WTC11 (cell line): ENCODE results near the gene EOGT. TPM values are rescaled to one million over a fixed set of nuclear protein-coding genes. Genes with fewer than 3 reads are reported as not detected.

Source experiments
- ATAC-seq: fragments of 200-7000 bp; cut with Tn5 transposase; 2 replicates; pipeline ENCODE4 v1.10.0; 2021; ENCODE audit warnings: mild to moderate bottlenecking, moderate library complexity
- CTCF ChIA-PET: fragments of 300-600 bp; sonication (Branson Sonifier 250); formaldehyde crosslinking; loops from one replicate; lab custom pipeline; 2021; ENCODE audit warnings: antibody characterized with exemption; lab: Charles Lee
- POLR2A ChIA-PET: fragments of 350-600 bp; sonication (Branson Sonifier 250); formaldehyde crosslinking; loops from one replicate; lab custom pipeline; 2021; ENCODE audit warnings: antibody characterized with exemption; lab: Charles Lee
- DNase-seq: peaks from one replicate; pipeline ENCODE4 v3.0.0; 2021; ENCODE audit warnings: low spot score
- H3K27ac Mint-ChIP-seq: 2 replicates; pipeline ENCODE4 v1.8.0; 2021; ENCODE audit warnings: mixed read lengths
- H3K27me3 Mint-ChIP-seq: 2 replicates; pipeline ENCODE4 v1.8.0; 2021; ENCODE audit warnings: low read depth, mild to moderate bottlenecking, moderate library complexity, mixed read lengths
- H3K36me3 Mint-ChIP-seq: 2 replicates; pipeline ENCODE4 v1.8.0; 2021; ENCODE audit warnings: mixed read lengths
- H3K4me1 Mint-ChIP-seq: 2 replicates; pipeline ENCODE4 v1.8.0; 2022; ENCODE audit warnings: mixed read lengths
- H3K4me3 Mint-ChIP-seq: 2 replicates; pipeline ENCODE4 v1.8.0; 2021; ENCODE audit warnings: mild to moderate bottlenecking, moderate library complexity, mixed read lengths
- H3K9me3 Mint-ChIP-seq: 2 replicates; pipeline ENCODE4 v1.8.0; 2021; ENCODE audit warnings: mixed read lengths
- E2F4 ChIP-seq: sonication (generic); formaldehyde crosslinking; IDR thresholded peaks from 2 replicates; pipeline ENCODE4 v1.8.1; 2022; ENCODE audit warnings: low read depth, mild to moderate bottlenecking, moderate library complexity, missing genetic modification reagents, borderline replicate concordance
- E2F5 ChIP-seq: sonication (generic); formaldehyde crosslinking; IDR thresholded peaks from 2 replicates; pipeline ENCODE4 v1.8.1; 2022; ENCODE audit warnings: mild to moderate bottlenecking, moderate library complexity, missing genetic modification reagents
- ESRRA ChIP-seq: sonication (generic); formaldehyde crosslinking; IDR thresholded peaks from 2 replicates; pipeline ENCODE4 v1.8.1; 2022; ENCODE audit warnings: mild to moderate bottlenecking, missing genetic modification reagents, borderline replicate concordance
- GABPB1 ChIP-seq: sonication (generic); formaldehyde crosslinking; IDR thresholded peaks from 2 replicates; pipeline ENCODE4 v1.8.1; 2023; ENCODE audit warnings: mild to moderate bottlenecking, missing genetic modification reagents
- GRHL2 ChIP-seq: fragments of 250-450 bp; sonication (Bioruptor Pico); IDR thresholded peaks from 2 replicates; pipeline ENCODE4 v1.8.0; 2022; ENCODE audit warnings: mild to moderate bottlenecking, moderate library complexity; ENCODE audit not compliant: insufficient replicate concordance, severe bottlenecking
- HMGA2 ChIP-seq: fragments of 250-450 bp; sonication (Bioruptor Pico); IDR thresholded peaks from 2 replicates; pipeline ENCODE4 v1.4.0; 2021; ENCODE audit warnings: mild to moderate bottlenecking, moderate library complexity
- MYBL2 ChIP-seq: sonication (generic); formaldehyde crosslinking; IDR thresholded peaks from 2 replicates; pipeline ENCODE4 v1.8.1; 2023; ENCODE audit warnings: mild to moderate bottlenecking, moderate library complexity, missing genetic modification reagents
- NFE2L1 ChIP-seq: sonication (generic); formaldehyde crosslinking; IDR thresholded peaks from 2 replicates; pipeline ENCODE4 v1.8.1; 2023; ENCODE audit warnings: missing genetic modification reagents
- NR1H2 ChIP-seq: sonication (generic); formaldehyde crosslinking; IDR thresholded peaks from 2 replicates; pipeline ENCODE4 v1.9.0; 2021; ENCODE audit warnings: mild to moderate bottlenecking, moderate library complexity, missing genetic modification reagents
- PRRX2 ChIP-seq: fragments of 250-450 bp; sonication (Bioruptor Pico); IDR thresholded peaks from 2 replicates; pipeline ENCODE4 v1.8.0; 2021; ENCODE audit warnings: mild to moderate bottlenecking
- RORB ChIP-seq: fragments of 250-450 bp; sonication (Bioruptor Pico); IDR thresholded peaks from 2 replicates; pipeline ENCODE4 v1.9.0; 2021; ENCODE audit warnings: mild to moderate bottlenecking
- SMAD3 ChIP-seq: sonication (generic); formaldehyde crosslinking; IDR thresholded peaks from 2 replicates; pipeline ENCODE4 v1.8.0; 2022; ENCODE audit warnings: missing genetic modification reagents, mild to moderate bottlenecking, borderline replicate concordance
- ZBTB21 ChIP-seq: sonication (generic); formaldehyde crosslinking; IDR thresholded peaks from 2 replicates; pipeline ENCODE4 v1.8.1; 2023; ENCODE audit warnings: mild to moderate bottlenecking, missing genetic modification reagents, borderline replicate concordance
- ZNF138 ChIP-seq: sonication (generic); formaldehyde crosslinking; conservative IDR thresholded peaks from 2 replicates; pipeline ENCODE4 v1.8.1; 2022; ENCODE audit warnings: mild to moderate bottlenecking, moderate library complexity, missing genetic modification reagents
- ZNF263 ChIP-seq: sonication (generic); formaldehyde crosslinking; IDR thresholded peaks from 2 replicates; pipeline ENCODE4 v1.8.1; 2022; ENCODE audit warnings: low read depth, mild to moderate bottlenecking, moderate library complexity, missing genetic modification reagents
- ZNF671 ChIP-seq: fragments of 250-450 bp; sonication (Bioruptor Pico); IDR thresholded peaks from 2 replicates; pipeline ENCODE4 v1.8.0; 2021; ENCODE audit warnings: mild to moderate bottlenecking
- total RNA-seq: library from RNA; stranded (reverse); gene quantifications from 3 replicates; pipeline ENCODE4 v1.2.3, GENCODE V29; 2021
- TF ChIP-seq, protein P1 (sequence below): sonication (generic); formaldehyde crosslinking; IDR thresholded peaks from 2 replicates; pipeline ENCODE4 v1.8.0; 2023; ENCODE audit warnings: missing genetic modification reagents
- TF ChIP-seq, protein P2 (sequence below): fragments of 250-450 bp; sonication (Bioruptor Pico); IDR thresholded peaks from 2 replicates; pipeline ENCODE4 v1.9.0; 2021; ENCODE audit warnings: mild to moderate bottlenecking
- TF ChIP-seq, protein P3 (sequence below): fragments of 250-450 bp; sonication (Bioruptor Pico); IDR thresholded peaks from 2 replicates; pipeline ENCODE4 v1.9.0; 2021; ENCODE audit warnings: moderate library complexity, mild to moderate bottlenecking, inconsistent platforms, borderline replicate concordance
- TF ChIP-seq, protein P4 (sequence below): sonication (generic); formaldehyde crosslinking; IDR thresholded peaks from 2 replicates; pipeline ENCODE4 v1.8.1; 2023; ENCODE audit warnings: mild to moderate bottlenecking, missing genetic modification reagents, moderate library complexity
- TF ChIP-seq, protein P5 (sequence below): sonication (generic); formaldehyde crosslinking; IDR thresholded peaks from 2 replicates; pipeline ENCODE4 v1.8.1; 2023; ENCODE audit warnings: mild to moderate bottlenecking, missing genetic modification reagents, borderline replicate concordance

EOGT gene
- total RNA-seq, 1 experiment from 2014 or later, result 32.9 TPM

DNA sequence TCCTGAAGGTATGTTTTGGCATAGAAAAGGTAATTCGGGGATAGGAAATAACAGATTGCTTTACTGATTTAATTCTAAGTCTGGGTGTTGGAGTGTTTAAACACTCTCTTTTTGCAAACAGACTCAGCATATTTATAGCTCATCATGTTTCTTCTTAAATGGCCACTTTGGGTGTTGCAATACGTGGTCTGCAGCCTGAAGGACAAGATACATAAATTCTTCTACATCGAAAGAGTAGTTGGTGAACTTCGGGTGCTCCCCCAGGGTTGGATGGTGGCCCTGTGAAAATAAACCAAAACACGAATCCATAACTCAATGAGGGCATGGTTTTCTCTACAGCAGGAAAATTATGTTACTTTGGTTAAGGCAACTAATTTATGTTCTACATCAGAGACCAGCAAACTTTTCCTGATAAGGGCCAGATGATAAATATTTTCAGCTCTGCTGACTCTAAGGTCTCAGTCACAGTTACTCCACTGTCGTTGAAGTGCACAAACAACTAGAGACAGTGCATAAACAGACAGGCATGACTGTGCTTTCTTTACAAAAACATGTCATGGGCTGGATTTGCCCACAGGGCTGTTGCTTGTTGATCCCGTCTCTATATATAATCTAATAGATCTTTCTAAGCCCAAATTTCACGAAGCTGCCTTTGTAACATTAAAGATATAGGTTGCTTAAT is 35.9 kb downstream of the EOGT start (continued):
- TF ChIP-seq, protein P1, sequence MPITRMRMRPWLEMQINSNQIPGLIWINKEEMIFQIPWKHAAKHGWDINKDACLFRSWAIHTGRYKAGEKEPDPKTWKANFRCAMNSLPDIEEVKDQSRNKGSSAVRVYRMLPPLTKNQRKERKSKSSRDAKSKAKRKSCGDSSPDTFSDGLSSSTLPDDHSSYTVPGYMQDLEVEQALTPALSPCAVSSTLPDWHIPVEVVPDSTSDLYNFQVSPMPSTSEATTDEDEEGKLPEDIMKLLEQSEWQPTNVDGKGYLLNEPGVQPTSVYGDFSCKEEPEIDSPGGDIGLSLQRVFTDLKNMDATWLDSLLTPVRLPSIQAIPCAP (CRISPR knock-in tag), result no peak
- TF ChIP-seq, protein P2, sequence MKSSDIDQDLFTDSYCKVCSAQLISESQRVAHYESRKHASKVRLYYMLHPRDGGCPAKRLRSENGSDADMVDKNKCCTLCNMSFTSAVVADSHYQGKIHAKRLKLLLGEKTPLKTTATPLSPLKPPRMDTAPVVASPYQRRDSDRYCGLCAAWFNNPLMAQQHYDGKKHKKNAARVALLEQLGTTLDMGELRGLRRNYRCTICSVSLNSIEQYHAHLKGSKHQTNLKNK (CRISPR knock-in tag), result no peak
- no peak for TF ChIP-seq HMGA2 (CRISPR knock-in tag)
- no peak for TF ChIP-seq NR1H2 (CRISPR knock-in tag)
- no peak for TF ChIP-seq E2F5 (CRISPR knock-in tag)
- no peak for TF ChIP-seq MYBL2 (CRISPR knock-in tag)

DNA sequence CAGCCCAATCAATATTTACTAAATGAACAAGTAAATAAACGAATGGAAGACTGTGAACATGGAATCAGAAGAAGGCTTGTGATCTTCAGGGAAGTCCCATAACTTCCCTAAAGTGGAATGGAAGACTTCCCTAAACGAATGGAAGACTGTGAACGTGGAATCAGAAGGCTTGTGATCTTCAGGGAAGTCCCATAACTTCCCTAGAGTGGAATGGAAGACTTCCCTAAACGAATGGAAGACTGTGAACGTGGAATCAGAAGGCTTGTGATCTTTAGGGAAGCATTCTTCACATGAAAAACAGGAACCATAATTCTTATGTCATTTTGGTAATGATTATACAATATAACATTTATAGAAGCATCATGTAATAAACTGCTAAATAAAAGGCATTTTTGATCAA is 38.8 kb downstream of the EOGT start:
- TF ChIP-seq ZBTB21 (CRISPR knock-in tag) (no peak), SMAD3 (no peak), ZNF671 (no peak), PRRX2 (CRISPR knock-in tag) (no peak), NFE2L1 (CRISPR knock-in tag) (no peak), ESRRA (CRISPR knock-in tag) (no peak), GRHL2 (no peak), ZNF263 (CRISPR knock-in tag) (no peak), GABPB1 (no peak), E2F4 (CRISPR knock-in tag) (no peak), RORB (CRISPR knock-in tag) (no peak), ZNF138 (CRISPR knock-in tag) (no peak)
- TF ChIP-seq, protein P3, sequence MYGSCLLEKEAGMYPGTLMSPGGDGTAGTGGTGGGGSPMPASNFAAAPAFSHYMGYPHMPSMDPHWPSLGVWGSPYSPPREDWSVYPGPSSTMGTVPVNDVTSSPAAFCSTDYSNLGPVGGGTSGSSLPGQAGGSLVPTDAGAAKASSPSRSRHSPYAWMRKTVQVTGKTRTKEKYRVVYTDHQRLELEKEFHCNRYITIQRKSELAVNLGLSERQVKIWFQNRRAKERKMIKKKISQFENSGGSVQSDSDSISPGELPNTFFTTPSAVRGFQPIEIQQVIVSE (CRISPR knock-in tag), result no peak
- TF ChIP-seq, protein P4, sequence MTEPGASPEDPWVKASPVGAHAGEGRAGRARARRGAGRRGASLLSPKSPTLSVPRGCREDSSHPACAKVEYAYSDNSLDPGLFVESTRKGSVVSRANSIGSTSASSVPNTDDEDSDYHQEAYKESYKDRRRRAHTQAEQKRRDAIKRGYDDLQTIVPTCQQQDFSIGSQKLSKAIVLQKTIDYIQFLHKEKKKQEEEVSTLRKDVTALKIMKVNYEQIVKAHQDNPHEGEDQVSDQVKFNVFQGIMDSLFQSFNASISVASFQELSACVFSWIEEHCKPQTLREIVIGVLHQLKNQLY (CRISPR knock-in tag), result no peak
- TF ChIP-seq, protein P5, sequence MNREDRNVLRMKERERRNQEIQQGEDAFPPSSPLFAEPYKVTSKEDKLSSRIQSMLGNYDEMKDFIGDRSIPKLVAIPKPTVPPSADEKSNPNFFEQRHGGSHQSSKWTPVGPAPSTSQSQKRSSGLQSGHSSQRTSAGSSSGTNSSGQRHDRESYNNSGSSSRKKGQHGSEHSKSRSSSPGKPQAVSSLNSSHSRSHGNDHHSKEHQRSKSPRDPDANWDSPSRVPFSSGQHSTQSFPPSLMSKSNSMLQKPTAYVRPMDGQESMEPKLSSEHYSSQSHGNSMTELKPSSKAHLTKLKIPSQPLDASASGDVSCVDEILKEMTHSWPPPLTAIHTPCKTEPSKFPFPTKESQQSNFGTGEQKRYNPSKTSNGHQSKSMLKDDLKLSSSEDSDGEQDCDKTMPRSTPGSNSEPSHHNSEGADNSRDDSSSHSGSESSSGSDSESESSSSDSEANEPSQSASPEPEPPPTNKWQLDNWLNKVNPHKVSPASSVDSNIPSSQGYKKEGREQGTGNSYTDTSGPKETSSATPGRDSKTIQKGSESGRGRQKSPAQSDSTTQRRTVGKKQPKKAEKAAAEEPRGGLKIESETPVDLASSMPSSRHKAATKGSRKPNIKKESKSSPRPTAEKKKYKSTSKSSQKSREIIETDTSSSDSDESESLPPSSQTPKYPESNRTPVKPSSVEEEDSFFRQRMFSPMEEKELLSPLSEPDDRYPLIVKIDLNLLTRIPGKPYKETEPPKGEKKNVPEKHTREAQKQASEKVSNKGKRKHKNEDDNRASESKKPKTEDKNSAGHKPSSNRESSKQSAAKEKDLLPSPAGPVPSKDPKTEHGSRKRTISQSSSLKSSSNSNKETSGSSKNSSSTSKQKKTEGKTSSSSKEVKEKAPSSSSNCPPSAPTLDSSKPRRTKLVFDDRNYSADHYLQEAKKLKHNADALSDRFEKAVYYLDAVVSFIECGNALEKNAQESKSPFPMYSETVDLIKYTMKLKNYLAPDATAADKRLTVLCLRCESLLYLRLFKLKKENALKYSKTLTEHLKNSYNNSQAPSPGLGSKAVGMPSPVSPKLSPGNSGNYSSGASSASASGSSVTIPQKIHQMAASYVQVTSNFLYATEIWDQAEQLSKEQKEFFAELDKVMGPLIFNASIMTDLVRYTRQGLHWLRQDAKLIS (CRISPR knock-in tag), result no peak
- Mint-ChIP-seq H3K4me1 (peaks cover 9% of the 10 kb centered on the region), H3K4me3 (no peak overlapping the region), H3K9me3 (no peaks in the 10 kb centered on the region), H3K27me3 (no peaks in the 10 kb centered on the region), H3K27ac (no peak overlapping the region), H3K36me3 (peaks cover 26% of the 10 kb centered on the region)
- ATAC-seq (no peak), DNase-seq (no peak)
- CTCF ChIA-PET, result interaction anchor here (2.1 kb wide), 1 partner anchor 42 kb away, joined by 7 read pairs; the partner anchor contains the start of gene TAFA4
- POLR2A ChIA-PET, result no interaction called here
